A549 (cell line): Measurements from ENCODE around the gene MUC4. TPM values are rescaled to one million over a fixed set of nuclear protein-coding genes. Genes with fewer than 3 reads are reported as not detected.

Experiments used
- ATAC-seq, 2 experiments: fragments of 200-7000 bp in 1 of 2; fragments of >200 bp in 1 of 2; cut with Nextera tagmentation in 1 of 2; cut with Tn5 transposase in 1 of 2; 3 replicates each; pipeline versions ENCODE4 v1.8.0 to v1.9.1; 2018 to 2020; ENCODE audit warnings: mild to moderate bottlenecking in 1 of 2, moderate library complexity in 1 of 2
- CTCF ChIA-PET: fragments of 300-600 bp; sonication (Branson Sonifier 250); formaldehyde crosslinking; extraction: SDS; loops from one replicate; lab custom pipeline; 2021; ENCODE audit warnings: antibody characterized with exemption, inconsistent platforms; lab: Yijun Ruan, JAX
- POLR2A ChIA-PET: fragments of 350-600 bp; formaldehyde crosslinking; extraction: SDS; loops from one replicate; lab custom pipeline; 2021; ENCODE audit warnings: antibody characterized with exemption, inconsistent platforms; lab: Yijun Ruan, JAX
- DNase-seq, 2 experiments: peaks; one replicate each; pipeline versions ENCODE4 v3.0.0 to v3.0.0-alpha.2; 2011 to 2016; ENCODE audit warnings: low read depth in 1 of 2, low spot score in 1 of 2
- FAIRE-seq: peaks from 2 replicates; lab custom pipeline; 2011; peaks lifted over from hg19 to GRCh38; lab: Jason Lieb, UNC
- H3K27ac ChIP-seq, 2 experiments: fragments of >200 bp; sonication (Bioruptor Twin); formaldehyde crosslinking; 3 replicates each; pipeline ENCODE4 v1.5.1; 2016 to 2017
- H3K4me1 ChIP-seq: fragments of >200 bp; sonication (Bioruptor Twin); formaldehyde crosslinking; 3 replicates; pipeline ENCODE4 v1.6.1; 2016
- H3K4me2 ChIP-seq: fragments of >200 bp; sonication (Bioruptor Twin); formaldehyde crosslinking; 3 replicates; pipeline ENCODE4 v1.6.1; 2016
- H3K4me3 ChIP-seq: fragments of >200 bp; sonication (Bioruptor Twin); formaldehyde crosslinking; 3 replicates; pipeline ENCODE4 v1.5.1; 2016
- H3K9me3 ChIP-seq: fragments of >200 bp; sonication (Bioruptor Twin); formaldehyde crosslinking; 3 replicates; pipeline ENCODE4 v1.6.1; 2016
- ATOH8 ChIP-seq: fragments of 250-450 bp; sonication (Bioruptor Pico); IDR thresholded peaks from 2 replicates; pipeline ENCODE4 v1.5.0; 2020; ENCODE audit warnings: low read depth, mild to moderate bottlenecking, moderate library complexity
- CBX2 ChIP-seq: fragments of 200-600 bp; sonication (generic); IDR thresholded peaks from 2 replicates; pipeline ENCODE4 v1.6.1; 2016; ENCODE audit warnings: low read depth, mild to moderate bottlenecking, borderline replicate concordance
- CBX8 ChIP-seq: fragments of 200-600 bp; sonication (generic); IDR thresholded peaks from 2 replicates; pipeline ENCODE4 v1.6.1; 2016
- CEBPB ChIP-seq, 2 experiments: fragments of >200 bp in 1 of 2; sonication (Bioruptor Twin) in 1 of 2; formaldehyde crosslinking in 1 of 2; IDR thresholded peaks; 2 replicates each; pipeline ENCODE4 v1.6.1; 2012 to 2016
- CHD4 ChIP-seq: fragments of 200-600 bp; sonication (generic); IDR thresholded peaks from 2 replicates; pipeline ENCODE4 v1.6.1; 2016; ENCODE audit warnings: antibody characterized with exemption, mild to moderate bottlenecking, borderline replicate concordance
- EHMT2 ChIP-seq: fragments of 200-600 bp; sonication (generic); IDR thresholded peaks from 2 replicates; pipeline ENCODE4 v1.6.1; 2016; ENCODE audit warnings: antibody characterized with exemption, low read depth, mild to moderate bottlenecking, moderate library complexity
- GATA3 ChIP-seq: IDR thresholded peaks from 2 replicates; pipeline ENCODE4 v1.6.1; 2012; ENCODE audit warnings: borderline replicate concordance
- HES2 ChIP-seq: fragments of >200 bp; sonication (Bioruptor Twin); formaldehyde crosslinking; IDR thresholded peaks from 2 replicates; pipeline ENCODE4 v1.6.1; 2016
- HEYL ChIP-seq: fragments of 250-450 bp; sonication (Bioruptor Pico); IDR thresholded peaks from 2 replicates; pipeline ENCODE4 v1.8.0; 2021; ENCODE audit warnings: mild to moderate bottlenecking, moderate library complexity
- HOXB13 ChIP-seq: fragments of 250-450 bp; sonication (Bioruptor Pico); IDR thresholded peaks from 2 replicates; pipeline ENCODE4 v1.5.0; 2020; ENCODE audit warnings: low read depth, mild to moderate bottlenecking, moderate library complexity
- MYC ChIP-seq: IDR thresholded peaks from 2 replicates; pipeline ENCODE4 v1.6.1; 2012; ENCODE audit warnings: mild to moderate bottlenecking, inconsistent platforms, low read length, improper control_type of control experiment, borderline replicate concordance
- PBX3 ChIP-seq: IDR thresholded peaks from 2 replicates; pipeline ENCODE4 v1.6.1; 2012
- POLR2A ChIP-seq: IDR thresholded peaks from 2 replicates; pipeline ENCODE4 v1.6.1; 2012; ENCODE audit warnings: mild to moderate bottlenecking, low read length
- POLR2AphosphoS2 ChIP-seq: conservative IDR thresholded peaks from 2 replicates; pipeline ENCODE4 v1.6.1; 2012; ENCODE audit warnings: low read length, improper control_type of control experiment, inconsistent platforms
- RAD21 ChIP-seq, 2 experiments: fragments of >200 bp in 1 of 2; sonication (Bioruptor Twin) in 1 of 2; formaldehyde crosslinking in 1 of 2; IDR thresholded peaks in 1 of 2; conservative IDR thresholded peaks in 1 of 2; 2 replicates in 1 of 2; 3 replicates in 1 of 2; pipeline ENCODE4 v1.6.1; 2012 to 2018; ENCODE audit warnings: inconsistent platforms in 1 of 2
- RARB ChIP-seq: fragments of 250-450 bp; sonication (Bioruptor Pico); IDR thresholded peaks from 2 replicates; pipeline ENCODE4 v1.8.0; 2021; ENCODE audit warnings: mild to moderate bottlenecking, moderate library complexity
- RCOR1 ChIP-seq: fragments of 150-350 bp; IDR thresholded peaks from 2 replicates; pipeline ENCODE4 v1.6.1; 2014; ENCODE audit warnings: antibody characterized with exemption, low read length, low read depth
- REST ChIP-seq: fragments of 200-600 bp; sonication (generic); IDR thresholded peaks from 2 replicates; pipeline ENCODE4 v1.6.1; 2016; ENCODE audit warnings: antibody characterized with exemption, mild to moderate bottlenecking, moderate library complexity
- RFX5 ChIP-seq: fragments of 450-650 bp; IDR thresholded peaks from 2 replicates; pipeline ENCODE4 v1.7.1; 2014; ENCODE audit warnings: antibody characterized with exemption, mild to moderate bottlenecking, moderate library complexity
- SMC3 ChIP-seq: fragments of >200 bp; sonication (Bioruptor Twin); formaldehyde crosslinking; IDR thresholded peaks from 3 replicates; pipeline ENCODE4 v1.6.1; 2018; ENCODE audit warnings: inconsistent platforms
- TP53 ChIP-seq: fragments of 250-450 bp; sonication (Bioruptor Pico); IDR thresholded peaks from 2 replicates; pipeline ENCODE4 v1.5.0; 2021; ENCODE audit warnings: mild to moderate bottlenecking, moderate library complexity
- USF2 ChIP-seq: fragments of 450-650 bp; IDR thresholded peaks from 2 replicates; pipeline ENCODE4 v1.6.1; 2014; ENCODE audit warnings: antibody characterized with exemption
- ZFP36 ChIP-seq: fragments of 450-650 bp; IDR thresholded peaks from 2 replicates; pipeline ENCODE4 v1.6.1; 2014; ENCODE audit warnings: borderline replicate concordance; ENCODE audit not compliant: partially characterized antibody
- ZNF302 ChIP-seq: fragments of 250-450 bp; sonication (Bioruptor Pico); IDR thresholded peaks from 2 replicates; pipeline ENCODE4 v1.9.0; 2021; ENCODE audit warnings: inconsistent platforms, mild to moderate bottlenecking, moderate library complexity
- WGBS: methylation state at CpG from one replicate; pipeline ENCODE4 v1.1.6; 2017; ENCODE audit errors: missing lambda C conversion rate; 5-methylcytosine and 5-hydroxymethylcytosine counted together
- polyA plus RNA-seq, 4 experiments: library from polyadenylated mRNA; depleted of rRNA in 3 of 4; stranded (reverse); fragments of >200 nt; fragmentation: RNase III in 1 of 4; extraction: RNeasy Plus Mini Kit Qiagen cat#74134 plus additional on column Dnase treatment in 1 of 4; gene quantifications; 2 replicates in 3 of 4; 3 replicates in 1 of 4; pipeline ENCODE4 v1.2.3, GENCODE V29; 2011 to 2017

Gene MUC4
- polyA plus RNA-seq, 2 of the 4 experiments (the other 2 are of a cell fraction): 0.04 TPM; not detected in 1

- FAIRE-seq (no peak), ATAC-seq (no peak), DNase-seq (no peak)
- CTCF ChIA-PET: interaction anchor here (1.1 to 11.1 kb wide), 3 partner anchors 10 to 61 kb away, joined by 5 to 206 read pairs (median 21); no protein-coding TSS in a partner anchor
- no peak overlapping the region for H3K4me3 ChIP-seq
- H3K4me2 ChIP-seq: no peak overlapping the region
- H3K27ac ChIP-seq: no peak overlapping the region
- no peaks in the 10 kb centered on the region for H3K9me3 ChIP-seq
- WGBS: 83% methylated on average over 14 of the region's 14 CpGs
- H3K4me1 ChIP-seq: no peaks in the 10 kb centered on the region
- no peak for TF ChIP-seq ZFP36
- TF ChIP-seq CBX2: no peak
- no peak for TF ChIP-seq RARB (CRISPR knock-in tag)
- no peak for TF ChIP-seq ATOH8
- POLR2A ChIA-PET: no interaction called here
Observed at GRCh38 chr3:195853996-195854395, 42.3 kb upstream of the MUC4 start.

- Histone ChIP-seq H3K4me1 (0 out of 3 replicates have a peak, but pooled peaks cover under 1% of the 10 kb centered on the region), H3K4me2 (no peak overlapping the region), H3K27ac (no peak overlapping the region), H3K4me3 (no peak overlapping the region), H3K9me3 (no peaks in the 10 kb centered on the region)
- WGBS: 84% methylated on average over 19 of the region's 20 CpGs
- DNase-seq (no peak), FAIRE-seq (no peak), ATAC-seq (no peak)
- CTCF ChIA-PET: interaction anchor here (1.1 to 11.1 kb wide), 6 partner anchors 8 to 62 kb away, joined by 4 to 206 read pairs (median 6); no protein-coding TSS in a partner anchor
- POLR2A ChIA-PET: no interaction called here
- TF ChIP-seq USF2 (no peak), ATOH8 (no peak), RFX5 (no peak), MYC (no peak), HEYL (no peak), CEBPB (IDR thresholded peaks at IDR 0.05) (no peak), GATA3 (no peak), ZNF302 (CRISPR knock-in tag) (no peak), HOXB13 (CRISPR knock-in tag) (no peak)
Observed at GRCh38 chr3:195853036-195853435, 41.3 kb upstream of the MUC4 start.

- Histone ChIP-seq H3K4me2 (peak overlapping the region; percentile 53), H3K4me1 (peaks cover 14% of the 10 kb centered on the region), H3K4me3 (no peak overlapping the region), H3K9me3 (no peaks in the 10 kb centered on the region), H3K27ac (no peak overlapping the region)
- WGBS: 29% methylated on average over 30 of the region's 31 CpGs
- ATAC-seq (peak; percentile 80 to 83), FAIRE-seq (no peak), DNase-seq (peak; percentile 69 to 88)
- POLR2A ChIA-PET: no interaction called here
- CTCF ChIA-PET: interaction anchor here (0.6 to 11.1 kb wide), 38 partner anchors 8 to 231 kb away, joined by 3 to 206 read pairs (median 4); partner anchors contain the start of gene MUC20
- TF ChIP-seq RAD21 (conservative IDR thresholded peaks at IDR 0.05 in 1 of 2, IDR thresholded peaks at IDR 0.05 in 1 of 2) (peak; percentile 89 to 90), ZFP36 (no peak), HOXB13 (CRISPR knock-in tag) (no peak), REST (no peak), PBX3 (no peak), POLR2A (no peak), EHMT2 (no peak), SMC3 (peak; percentile 87), RFX5 (peak; percentile 37; the same call in 1 of the 2 replicates), RCOR1 (no peak), TP53 (CRISPR knock-in tag) (no peak), CBX8 (no peak), HES2 (no peak), CHD4 (no peak), POLR2AphosphoS2 (no peak), ATOH8 (no peak)
Observed at GRCh38 chr3:195850857-195851543, 39.3 kb upstream of the MUC4 start.
